Right lobe of liver (tissue), 4 donors: ENCODE results near the gene DLG2.

ENCODE experiments used
- CTCF ChIP-seq, 4 donors: fragments of 200-600 bp in 3 of 4; fragments of 450-650 bp in 1 of 4; IDR thresholded peaks; one replicate each; pipeline versions ENCODE4 v1.5.1 to v1.8.0; 2016 to 2022; ENCODE audit warnings: antibody characterized with exemption in 4 of 4, mild to moderate bottlenecking in 2 of 4
- POLR2A ChIP-seq: fragments of 450-650 bp; IDR thresholded peaks from one replicate; pipeline ENCODE4 v1.6.1; 2017; ENCODE audit warnings: antibody characterized with exemption, mild to moderate bottlenecking
- donor health status: DM: no; HTN: no; CAD: no.
- donor health status: DM: no; HTN: no; CAD: no.
- donor health status: DM: no; HTN: yes; CAD: no.

- TF ChIP-seq CTCF (IDR thresholded peaks at IDR 0.05) (no peak), POLR2A (no peak)
These were observed 939.7 kb downstream of the DLG2 start for GRCh38 chr11:84687433-84687832.
